Measurements from ENCODE around the gene CFL1. TPM values are rescaled to one million over a fixed set of nuclear protein-coding genes. Genes with fewer than 3 reads are reported as not detected.

The CFL1 gene
- total and polyA plus RNA-seq, 10 of the 15 experiments (the other 5 are each of a cell fraction or from before 2014, with no cell fraction given), result 164 to 2,994 (median 1,500) TPM

DNA sequence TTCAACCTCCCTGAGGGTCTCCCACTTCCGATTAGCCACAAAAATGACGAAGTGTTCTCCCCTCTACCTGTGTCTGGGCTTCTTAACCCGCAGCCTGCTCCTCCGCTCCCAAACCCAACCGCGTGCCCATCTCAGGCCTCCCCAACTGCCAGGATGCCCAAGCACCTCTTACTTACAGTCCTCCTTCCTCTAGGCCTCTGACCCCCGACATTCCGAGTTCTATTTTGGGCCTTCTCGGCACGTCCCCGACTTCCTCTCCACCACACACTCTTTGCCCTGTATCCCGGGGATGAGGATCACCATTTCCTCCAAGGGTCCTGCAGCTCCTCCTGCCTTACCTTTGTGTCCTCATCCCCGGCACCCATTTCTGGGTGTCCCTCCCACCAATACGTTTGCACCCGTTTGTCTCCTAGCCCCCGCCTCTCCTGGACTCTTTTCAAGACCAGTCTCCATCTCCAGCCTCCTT is 1.9 kb upstream of the CFL1 start:
- Histone ChIP-seq H3K36me3 (ENCODE audit: control insufficient read depth in 2 of 2, insufficient read depth in 2 of 2, low read length in 1 of 2) (peaks cover 26 to 36% of the 10 kb centered on the region in 2 experiments), H3K27ac (ENCODE audit: control insufficient read depth, insufficient read depth) (peak overlapping the region; percentile 100), H3K9me3 (replicated peaks; ENCODE audit: control insufficient read depth, insufficient read depth, low read length) (no peaks in the 10 kb centered on the region), H3K4me3 (peak overlapping the region; percentile 85), H3K27me3 (replicated peaks in 1 of 2; ENCODE audit: control insufficient read depth in 2 of 2, insufficient read depth in 2 of 2, low read length in 1 of 2) (no peaks in the 10 kb centered on the region), H3K4me2 (ENCODE audit: control insufficient read depth, insufficient read depth) (peak overlapping the region; percentile 99), H3K4me1 (ENCODE audit: control insufficient read depth, insufficient read depth, low read length) (peaks cover 25% of the 10 kb centered on the region), H2AFZ (ENCODE audit: control insufficient read depth, low read depth, low read length) (no peak overlapping the region; the same call in none of the 2 replicates), H3K9ac (ENCODE audit: control insufficient read depth, insufficient read depth, low read length) (peak overlapping the region; percentile 97), H4K20me1 (ENCODE audit: control insufficient read depth, insufficient read depth) (peaks cover 11% of the 10 kb centered on the region), H3K79me2 (ENCODE audit: control insufficient read depth, insufficient read depth, low read length) (peaks cover 58% of the 10 kb centered on the region)
- DNase-seq (ENCODE audit: low read depth, low spot score) (no peak), ATAC-seq (no peak), FAIRE-seq (no peak)
- WGBS (ENCODE audit: insufficient coverage, insufficient replicate concordance, low lambda C conversion rate, missing lambda C conversion rate), result under 1% methylated on average over 16 of the region's 16 CpGs
- ChIA-PET POLR2A (interaction anchor here (0.5 to 5.6 kb wide), 25 partner anchors 9 to 259 kb away, joined by 3 to 155 read pairs (median 6); partner anchors contain the start of genes BANF1, CCDC85B, EFEMP2 and EIF1AD), SMC1A (ENCODE audit: uncharacterized antibody, unreplicated experiment) (interaction anchor here (0.8 to 4.3 kb wide), 15 partner anchors 10 to 204 kb away, joined by 3 to 52 read pairs (median 5); partner anchors contain the start of genes BANF1, CCDC85B, FIBP and KAT5), CTCF (interaction anchor here (0.6 to 5.7 kb wide), 34 partner anchors 10 to 289 kb away, joined by 3 to 146 read pairs (median 4); partner anchors contain the start of genes CCDC85B, CTSW, EFEMP2 and FAM89B), RAD21 (ENCODE audit: unreplicated experiment) (interaction anchor here (0.7 to 5.0 kb wide), 22 partner anchors 12 to 276 kb away, joined by 3 to 76 read pairs (median 4); partner anchors contain the start of genes BANF1, CCDC85B, EIF1AD and FIBP)
- no TSS peak for BruUV-seq (replicated peaks)
- in situ Hi-C loops (cut with MboI) (loop anchor here (25.0 kb wide), 1 partner anchor 1623 kb away; the partner anchor contains the start of genes DNAJC4, FKBP2, NUDT22 and PPP1R14B), intact Hi-C loops (cut with micrococcal nuclease; ENCODE audit: unreplicated experiment) (loop anchor here (2.0 to 5.0 kb wide), 2 partner anchors 29 to 192 kb away; partner anchors contain the start of genes FIBP and SF3B2)
- TF ChIP-seq RELA (IDR thresholded peaks at IDR 0.05; ENCODE audit: borderline replicate concordance, partially characterized antibody), result no peak
- TF ChIP-seq, protein P1, sequence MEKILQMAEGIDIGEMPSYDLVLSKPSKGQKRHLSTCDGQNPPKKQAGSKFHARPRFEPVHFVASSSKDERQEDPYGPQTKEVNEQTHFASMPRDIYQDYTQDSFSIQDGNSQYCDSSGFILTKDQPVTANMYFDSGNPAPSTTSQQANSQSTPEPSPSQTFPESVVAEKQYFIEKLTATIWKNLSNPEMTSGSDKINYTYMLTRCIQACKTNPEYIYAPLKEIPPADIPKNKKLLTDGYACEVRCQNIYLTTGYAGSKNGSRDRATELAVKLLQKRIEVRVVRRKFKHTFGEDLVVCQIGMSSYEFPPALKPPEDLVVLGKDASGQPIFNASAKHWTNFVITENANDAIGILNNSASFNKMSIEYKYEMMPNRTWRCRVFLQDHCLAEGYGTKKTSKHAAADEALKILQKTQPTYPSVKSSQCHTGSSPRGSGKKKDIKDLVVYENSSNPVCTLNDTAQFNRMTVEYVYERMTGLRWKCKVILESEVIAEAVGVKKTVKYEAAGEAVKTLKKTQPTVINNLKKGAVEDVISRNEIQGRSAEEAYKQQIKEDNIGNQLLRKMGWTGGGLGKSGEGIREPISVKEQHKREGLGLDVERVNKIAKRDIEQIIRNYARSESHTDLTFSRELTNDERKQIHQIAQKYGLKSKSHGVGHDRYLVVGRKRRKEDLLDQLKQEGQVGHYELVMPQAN (conservative IDR thresholded peaks at IDR 0.05), result peak; percentile 43
- no peak for TF ChIP-seq EZH2 (IDR thresholded peaks at IDR 0.05; ENCODE audit: borderline replicate concordance, control insufficient read depth, low read depth, low read length)
- 0 out of 2 replicates have a peak, but pooled peaks have one; percentile 29 for TF ChIP-seq ZBED1 (IDR thresholded peaks at IDR 0.05; ENCODE audit: borderline replicate concordance)
- no peak for TF ChIP-seq JUNB (IDR thresholded peaks at IDR 0.05)
- TF ChIP-seq CREB1 (IDR thresholded peaks at IDR 0.05; ENCODE audit: low read depth), result no peak
- TF ChIP-seq ZNF24 (IDR thresholded peaks at IDR 0.05), result no peak
- TF ChIP-seq YBX1 (IDR thresholded peaks at IDR 0.05), result no peak
- TF ChIP-seq, protein P2, sequence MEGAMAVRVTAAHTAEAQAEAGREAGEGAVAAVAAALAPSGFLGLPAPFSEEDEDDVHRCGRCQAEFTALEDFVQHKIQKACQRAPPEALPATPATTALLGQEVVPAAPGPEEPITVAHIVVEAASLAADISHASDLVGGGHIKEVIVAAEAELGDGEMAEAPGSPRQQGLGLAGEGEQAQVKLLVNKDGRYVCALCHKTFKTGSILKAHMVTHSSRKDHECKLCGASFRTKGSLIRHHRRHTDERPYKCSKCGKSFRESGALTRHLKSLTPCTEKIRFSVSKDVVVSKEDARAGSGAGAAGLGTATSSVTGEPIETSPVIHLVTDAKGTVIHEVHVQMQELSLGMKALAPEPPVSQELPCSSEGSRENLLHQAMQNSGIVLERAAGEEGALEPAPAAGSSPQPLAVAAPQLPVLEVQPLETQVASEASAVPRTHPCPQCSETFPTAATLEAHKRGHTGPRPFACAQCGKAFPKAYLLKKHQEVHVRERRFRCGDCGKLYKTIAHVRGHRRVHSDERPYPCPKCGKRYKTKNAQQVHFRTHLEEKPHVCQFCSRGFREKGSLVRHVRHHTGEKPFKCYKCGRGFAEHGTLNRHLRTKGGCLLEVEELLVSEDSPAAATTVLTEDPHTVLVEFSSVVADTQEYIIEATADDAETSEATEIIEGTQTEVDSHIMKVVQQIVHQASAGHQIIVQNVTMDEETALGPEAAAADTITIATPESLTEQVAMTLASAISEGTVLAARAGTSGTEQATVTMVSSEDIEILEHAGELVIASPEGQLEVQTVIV (IDR thresholded peaks at IDR 0.05; ENCODE audit: borderline replicate concordance, partially characterized antibody), result no peak
- 0 out of 4 replicates have a peak, but pooled peaks of 1 of the 2 experiments have one; percentile 13 for TF ChIP-seq ETV6 (conservative IDR thresholded peaks at IDR 0.05 in 1 of 2, IDR thresholded peaks at IDR 0.05 in 1 of 2; ENCODE audit: borderline replicate concordance in 1 of 2, low read depth in 1 of 2)
- TF ChIP-seq ZNF622 (IDR thresholded peaks at IDR 0.05), result no peak
- 0 out of 4 replicates have a peak, but pooled peaks of 1 of the 2 experiments have one; percentile 1 for TF ChIP-seq BHLHE40 (IDR thresholded peaks at IDR 0.05; ENCODE audit: borderline replicate concordance in 1 of 2, low read depth in 2 of 2, low read length in 1 of 2)
- no peak for TF ChIP-seq CHD2 (IDR thresholded peaks at IDR 0.05; ENCODE audit: borderline replicate concordance, low read depth, low read length)
- no peak for TF ChIP-seq BCL11A (IDR thresholded peaks at IDR 0.05; ENCODE audit: low read depth, low read length)
- no peak for TF ChIP-seq RCOR1 (conservative IDR thresholded peaks at IDR 0.05; ENCODE audit: low read depth, low read length)
- no peak for TF ChIP-seq CBX3 (IDR thresholded peaks at IDR 0.05; ENCODE audit: borderline replicate concordance, low read depth)
- TF ChIP-seq, protein P3, sequence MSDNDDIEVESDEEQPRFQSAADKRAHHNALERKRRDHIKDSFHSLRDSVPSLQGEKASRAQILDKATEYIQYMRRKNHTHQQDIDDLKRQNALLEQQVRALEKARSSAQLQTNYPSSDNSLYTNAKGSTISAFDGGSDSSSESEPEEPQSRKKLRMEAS (IDR thresholded peaks at IDR 0.05; ENCODE audit: low read depth, low read length), result no peak

All from GM12878 (cell line).